H9 (cell line): ENCODE data around the gene NR2F2. TPM values are rescaled to one million over a fixed set of nuclear protein-coding genes. Genes with fewer than 3 reads are reported as not detected.
A peak's percentile ranks its signal among the peaks of the same experiment; 100 is the strongest.

ENCODE experiments used
- DNase-seq: peaks from one replicate; pipeline ENCODE4 v3.0.0-alpha.2; 2017
- H2AFZ ChIP-seq: one replicate; pipeline ENCODE4 v1.6.1; 2013; ENCODE audit warnings: mild to moderate bottlenecking, low read length, control low read depth, moderate library complexity
- H2AK5ac ChIP-seq: 2 replicates; pipeline ENCODE4 v1.6.1; 2013; ENCODE audit warnings: low read length, control low read depth, mixed read lengths; ENCODE audit not compliant: insufficient read length
- H2BK120ac ChIP-seq: one replicate; pipeline ENCODE4 v1.6.1; 2013; ENCODE audit warnings: low read depth, mild to moderate bottlenecking, low read length, control low read depth, inconsistent platforms; ENCODE audit not compliant: poor library complexity, severe bottlenecking
- H2BK12ac ChIP-seq: 2 replicates; pipeline ENCODE4 v1.6.1; 2013; ENCODE audit warnings: low read length, control low read depth, mixed read lengths, low read depth; ENCODE audit not compliant: insufficient read length
- H2BK15ac ChIP-seq: 2 replicates; pipeline ENCODE4 v1.6.1; 2013; ENCODE audit warnings: low read depth, low read length, control low read depth
- H2BK20ac ChIP-seq: one replicate; pipeline ENCODE4 v1.6.1; 2013; ENCODE audit warnings: low read depth, mild to moderate bottlenecking, low read length, control low read depth, inconsistent platforms; ENCODE audit not compliant: poor library complexity, severe bottlenecking
- H2BK5ac ChIP-seq: 2 replicates; pipeline ENCODE4 v1.6.1; 2013; ENCODE audit warnings: low read length, control low read depth, mixed read lengths; ENCODE audit not compliant: insufficient read length
- H3K14ac ChIP-seq: 2 replicates; pipeline ENCODE4 v1.6.1; 2013; ENCODE audit warnings: low read length, control low read depth; ENCODE audit not compliant: insufficient read depth
- H3K18ac ChIP-seq: 2 replicates; pipeline ENCODE4 v1.6.1; 2013; ENCODE audit warnings: low read depth, mild to moderate bottlenecking, mixed read lengths, low read length, control low read depth; ENCODE audit not compliant: insufficient read length
- H3K23ac ChIP-seq: 2 replicates; pipeline ENCODE4 v1.6.1; 2013; ENCODE audit warnings: low read length, control low read depth, mixed read lengths, low read depth; ENCODE audit not compliant: insufficient read length
- H3K23me2 ChIP-seq: 2 replicates; pipeline ENCODE4 v1.6.1; 2013; ENCODE audit warnings: low read depth, mild to moderate bottlenecking, mixed read lengths, low read length, control low read depth; ENCODE audit not compliant: insufficient read length, poor library complexity, severe bottlenecking
- H3K27ac ChIP-seq: 2 replicates; pipeline ENCODE4 v1.5.1; 2013; ENCODE audit warnings: low read length, control low read depth, mixed read lengths, low read depth; ENCODE audit not compliant: insufficient read length
- H3K27me3 ChIP-seq: 2 replicates; pipeline ENCODE4 v1.6.1; 2013; ENCODE audit warnings: low read length, control low read depth, inconsistent platforms; ENCODE audit not compliant: insufficient read depth
- H3K4ac ChIP-seq: 2 replicates; pipeline ENCODE4 v1.6.1; 2013; ENCODE audit warnings: low read depth, mild to moderate bottlenecking, control low read depth, inconsistent platforms, low read length, moderate library complexity
- H3K4me1 ChIP-seq: 2 replicates; pipeline ENCODE4 v1.6.1; 2013; ENCODE audit warnings: low read length, control low read depth, inconsistent platforms; ENCODE audit not compliant: insufficient read depth
- H3K4me2 ChIP-seq: 2 replicates; pipeline ENCODE4 v1.6.1; 2013; ENCODE audit warnings: low read length, control low read depth, mixed read lengths; ENCODE audit not compliant: insufficient read length, insufficient read depth
- H3K56ac ChIP-seq: 2 replicates; pipeline ENCODE4 v1.6.1; 2013; ENCODE audit warnings: low read depth, mild to moderate bottlenecking, mixed read lengths, low read length, control low read depth; ENCODE audit not compliant: insufficient read length
- H3K79me1 ChIP-seq: 2 replicates; pipeline ENCODE4 v1.6.1; 2013; ENCODE audit warnings: low read depth, mild to moderate bottlenecking, moderate library complexity, low read length, control low read depth, inconsistent platforms; ENCODE audit not compliant: insufficient read depth, poor library complexity, severe bottlenecking
- H3K79me2 ChIP-seq: 2 replicates; pipeline ENCODE4 v1.6.1; 2013; ENCODE audit warnings: low read length, control low read depth, inconsistent platforms; ENCODE audit not compliant: insufficient read depth
- H3K9ac ChIP-seq: 2 replicates; pipeline ENCODE4 v1.6.1; 2013; ENCODE audit warnings: low read length, control low read depth, mixed read lengths; ENCODE audit not compliant: insufficient read length; ENCODE audit errors: extremely low read depth
- H3K9me3 ChIP-seq: one replicate; pipeline ENCODE4 v1.6.1; 2013; ENCODE audit warnings: low read depth, low read length, inconsistent platforms; ENCODE audit not compliant: control insufficient read depth
- H3T11ph ChIP-seq: one replicate; pipeline ENCODE4 v1.6.1; 2013; ENCODE audit warnings: mild to moderate bottlenecking, low read length, control low read depth, inconsistent platforms
- H4K20me1 ChIP-seq: one replicate; pipeline ENCODE4 v1.6.1; 2013; ENCODE audit not compliant: control insufficient read depth, insufficient read length, insufficient read depth
- H4K5ac ChIP-seq: 2 replicates; pipeline ENCODE4 v1.6.1; 2013; ENCODE audit warnings: low read depth, mild to moderate bottlenecking, mixed read lengths, low read length, control low read depth; ENCODE audit not compliant: insufficient read length
- H4K8ac ChIP-seq: replicated peaks from 2 replicates; pipeline ENCODE4 v1.6.1; 2013; ENCODE audit warnings: low read length, control low read depth, mixed read lengths, low read depth; ENCODE audit not compliant: insufficient read length
- H4K91ac ChIP-seq: 2 replicates; pipeline ENCODE4 v1.6.1; 2013; ENCODE audit warnings: low read depth, mild to moderate bottlenecking, moderate library complexity, mixed read lengths, low read length, control low read depth; ENCODE audit not compliant: insufficient read length
- H3K27ac Mint-ChIP-seq, 3 experiments: 2 replicates in 2 of 3; 3 replicates in 1 of 3; pipeline ENCODE4 v1.8.0; 2020 to 2021; ENCODE audit warnings: mixed read lengths in 3 of 3, mild to moderate bottlenecking in 1 of 3, moderate library complexity in 1 of 3
- H3K27me3 Mint-ChIP-seq: 2 replicates; pipeline ENCODE4 v1.8.0; 2021; ENCODE audit warnings: low read depth, mild to moderate bottlenecking, moderate library complexity, mixed read lengths
- H3K36me3 Mint-ChIP-seq, 3 experiments: 2 replicates in 2 of 3; 3 replicates in 1 of 3; pipeline ENCODE4 v1.8.0; 2020 to 2021; ENCODE audit warnings: low read depth in 3 of 3, mixed read lengths in 3 of 3; ENCODE audit not compliant: insufficient read depth in 1 of 3
- H3K4me1 Mint-ChIP-seq, 2 experiments: 2 replicates each; pipeline ENCODE4 v1.8.0; 2020; ENCODE audit warnings: mixed read lengths in 2 of 2
- H3K4me3 Mint-ChIP-seq, 2 experiments: 2 replicates in 1 of 2; 3 replicates in 1 of 2; pipeline ENCODE4 v1.8.0; 2020 to 2021; ENCODE audit warnings: mild to moderate bottlenecking in 2 of 2, mixed read lengths in 2 of 2, moderate library complexity in 1 of 2
- H3K9me3 Mint-ChIP-seq, 2 experiments: 2 replicates in 1 of 2; 3 replicates in 1 of 2; pipeline ENCODE4 v1.8.0; 2020; ENCODE audit warnings: mild to moderate bottlenecking in 2 of 2, mixed read lengths in 2 of 2, moderate library complexity in 1 of 2
- CTCF ChIP-seq: fragments of 200-600 bp; sonication (generic); conservative IDR thresholded peaks from 3 replicates; pipeline ENCODE4 v1.8.0; 2021; ENCODE audit warnings: antibody characterized with exemption, mild to moderate bottlenecking
- WGBS: extraction: QIAGEN DNeasy Blood & Tissue Kit; methylation state at CpG from one replicate; pipeline ENCODE4 v1.1.7; 2013; ENCODE audit warnings: missing lambda C conversion rate, low lambda C conversion rate, mixed read lengths; ENCODE audit not compliant: insufficient read length; ENCODE audit errors: extremely low coverage; 5-methylcytosine and 5-hydroxymethylcytosine counted together
- total RNA-seq: library from RNA; stranded (reverse); gene quantifications from 2 replicates; pipeline ENCODE4 v1.2.1, GENCODE V29; 2021

Gene NR2F2
- total RNA-seq, 1 experiment from 2014 or later: 0.24 TPM

DNA sequence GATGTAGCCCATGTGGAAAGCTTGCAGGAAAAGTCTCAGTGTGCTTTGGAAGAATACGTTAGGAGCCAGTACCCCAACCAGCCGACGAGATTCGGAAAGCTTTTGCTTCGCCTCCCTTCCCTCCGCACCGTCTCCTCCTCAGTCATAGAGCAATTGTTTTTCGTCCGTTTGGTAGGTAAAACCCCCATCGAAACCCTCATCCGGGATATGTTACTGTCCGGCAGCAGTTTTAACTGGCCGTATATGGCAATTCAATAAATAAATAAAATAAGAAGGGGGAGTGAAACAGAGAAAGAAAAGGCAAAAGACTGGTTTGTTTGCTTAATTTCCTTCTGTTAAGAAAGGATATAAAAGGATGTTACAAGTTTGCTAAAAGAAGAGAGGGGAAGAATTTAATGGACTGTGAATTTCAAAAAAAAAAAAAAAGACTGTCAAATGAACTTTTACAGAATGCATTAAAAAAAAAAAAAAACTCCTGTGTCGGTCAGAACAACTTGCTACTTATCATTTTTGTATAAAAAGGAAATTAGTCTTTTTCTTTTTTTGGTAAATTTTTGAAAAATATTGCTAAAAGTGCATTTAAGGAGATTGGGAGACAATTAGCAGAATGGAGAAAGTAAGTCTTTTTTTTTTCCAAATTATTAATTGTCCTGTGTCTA is 7.0 kb downstream of the NR2F2 start:
- no peak overlapping the region for H4K5ac ChIP-seq
- DNase-seq: no peak
- no peak overlapping the region for H2BK15ac ChIP-seq
- H4K91ac ChIP-seq: no peak overlapping the region
- no peak overlapping the region for H3K27ac ChIP-seq
- no peak overlapping the region for H4K8ac ChIP-seq
- H3K9me3 Mint-ChIP-seq: peaks cover 2 to 4% of the 10 kb centered on the region in 2 experiments; a peak in 3 of 5 replicates
- H2BK12ac ChIP-seq: no peak overlapping the region
- H3K27ac Mint-ChIP-seq: no peak overlapping the region
- H2AK5ac ChIP-seq: no peak overlapping the region
- no peak overlapping the region for H3K9ac ChIP-seq
- no peaks in the 10 kb centered on the region for H3K79me2 ChIP-seq
- no peak overlapping the region for H3K56ac ChIP-seq
- no peak overlapping the region for H3K4me2 ChIP-seq
- no peak overlapping the region for H3K18ac ChIP-seq
- H2BK120ac ChIP-seq: no peak overlapping the region
- WGBS: no CpG with 5 or more reads among the region's 14 CpGs
- no peak overlapping the region for H3K23ac ChIP-seq
- H3K4me3 Mint-ChIP-seq: peak overlapping the region in 1 of 2 experiments; percentile 47; a peak in 3 of 5 replicates
- H3K36me3 Mint-ChIP-seq: no peaks in the 10 kb centered on the region
- no peaks in the 10 kb centered on the region for H3K79me1 ChIP-seq
- peaks cover 83% of the 10 kb centered on the region for H3K27me3 Mint-ChIP-seq
- no peak overlapping the region for H3K14ac ChIP-seq
- H3K4me1 Mint-ChIP-seq: peaks cover 59 to 83% of the 10 kb centered on the region in 2 experiments
- H3K27me3 ChIP-seq: peaks cover 61% of the 10 kb centered on the region
- H3K9me3 ChIP-seq: no peaks in the 10 kb centered on the region
- peaks cover 11% of the 10 kb centered on the region; the same call in 1 of the 2 replicates for H3K4me1 ChIP-seq
- H3T11ph ChIP-seq: no peak overlapping the region
- H3K4ac ChIP-seq: no peak overlapping the region
- no peak for TF ChIP-seq CTCF
- H3K23me2 ChIP-seq: peaks cover 13% of the 10 kb centered on the region
- no peak overlapping the region for H2BK20ac ChIP-seq
- no peak overlapping the region for H2AFZ ChIP-seq
- no peaks in the 10 kb centered on the region for H4K20me1 ChIP-seq
- no peak overlapping the region for H2BK5ac ChIP-seq
